ENCODE results near the gene PLCL1.

Gene PLCL1

DNA sequence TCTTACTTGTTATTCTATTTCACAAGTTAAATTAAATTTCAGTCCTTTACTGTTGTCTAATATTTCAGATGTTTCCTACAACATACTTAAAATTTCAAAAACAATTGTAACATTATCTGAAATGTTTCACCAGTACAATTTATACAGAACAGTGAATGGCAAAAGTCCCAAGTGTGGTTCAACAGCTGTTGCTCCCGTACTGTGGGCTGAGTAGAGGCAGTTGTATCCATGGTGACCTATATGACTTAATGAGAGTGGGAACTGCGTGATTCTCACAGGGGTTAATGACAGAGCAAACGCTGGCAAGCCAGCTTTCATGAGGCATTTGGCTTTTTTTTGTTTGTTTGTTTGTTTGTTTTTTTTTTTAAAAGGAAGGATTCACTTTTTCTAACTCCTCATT lies 5.3 kb upstream of the PLCL1 start:
- Histone ChIP-seq H3K9ac (no peak overlapping the region), H2AFZ (ENCODE audit: low read depth) (no peak overlapping the region), H3K4me3 (IDR thresholded peaks at IDR 0.05; ENCODE audit: insufficient read depth, low read depth, low read length) (no peak overlapping the region), H3K4me1 (ENCODE audit: low read depth, poor library complexity, severe bottlenecking) (peaks cover 18% of the 10 kb centered on the region), H3K36me3 (ENCODE audit: insufficient read depth) (no peaks in the 10 kb centered on the region), H3K27me3 (ENCODE audit: insufficient read depth, low read depth) (no peaks in the 10 kb centered on the region), H4K20me1 (ENCODE audit: insufficient read depth) (no peaks in the 10 kb centered on the region), H3K79me2 (ENCODE audit: insufficient read depth, low read depth) (no peaks in the 10 kb centered on the region), H3K4me2 (no peak overlapping the region), H3K27ac (no peak overlapping the region)
- TF ChIP-seq, protein P1, sequence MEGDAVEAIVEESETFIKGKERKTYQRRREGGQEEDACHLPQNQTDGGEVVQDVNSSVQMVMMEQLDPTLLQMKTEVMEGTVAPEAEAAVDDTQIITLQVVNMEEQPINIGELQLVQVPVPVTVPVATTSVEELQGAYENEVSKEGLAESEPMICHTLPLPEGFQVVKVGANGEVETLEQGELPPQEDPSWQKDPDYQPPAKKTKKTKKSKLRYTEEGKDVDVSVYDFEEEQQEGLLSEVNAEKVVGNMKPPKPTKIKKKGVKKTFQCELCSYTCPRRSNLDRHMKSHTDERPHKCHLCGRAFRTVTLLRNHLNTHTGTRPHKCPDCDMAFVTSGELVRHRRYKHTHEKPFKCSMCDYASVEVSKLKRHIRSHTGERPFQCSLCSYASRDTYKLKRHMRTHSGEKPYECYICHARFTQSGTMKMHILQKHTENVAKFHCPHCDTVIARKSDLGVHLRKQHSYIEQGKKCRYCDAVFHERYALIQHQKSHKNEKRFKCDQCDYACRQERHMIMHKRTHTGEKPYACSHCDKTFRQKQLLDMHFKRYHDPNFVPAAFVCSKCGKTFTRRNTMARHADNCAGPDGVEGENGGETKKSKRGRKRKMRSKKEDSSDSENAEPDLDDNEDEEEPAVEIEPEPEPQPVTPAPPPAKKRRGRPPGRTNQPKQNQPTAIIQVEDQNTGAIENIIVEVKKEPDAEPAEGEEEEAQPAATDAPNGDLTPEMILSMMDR (conservative IDR thresholded peaks at IDR 0.05; ENCODE audit: low read depth, low read length): no peak

DNA sequence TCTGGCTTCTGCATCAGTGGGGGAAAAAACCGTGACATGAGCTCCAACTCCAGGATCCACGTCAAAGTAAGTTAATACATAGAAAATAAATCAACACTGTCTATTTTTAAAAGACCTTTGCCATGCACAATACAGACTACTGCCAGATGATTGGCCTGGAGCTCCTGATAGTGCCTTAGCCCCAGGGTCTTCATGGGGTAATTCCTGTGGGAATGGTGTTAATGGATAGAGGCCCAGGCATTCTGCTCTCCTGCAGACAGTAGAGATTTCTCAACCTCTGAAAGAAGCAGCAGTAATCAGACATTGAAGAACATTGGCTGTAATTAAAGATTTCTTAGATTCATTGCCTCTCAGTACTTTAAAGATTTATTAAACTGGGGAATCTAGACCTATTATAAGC lies 4.3 kb upstream of the PLCL1 start:
- no peak overlapping the region for H3K27ac ChIP-seq
- no peak overlapping the region for H3K9ac ChIP-seq
- no peaks in the 10 kb centered on the region for H3K79me2 ChIP-seq (ENCODE audit: insufficient read depth, low read depth)
- H3K36me3 ChIP-seq (ENCODE audit: insufficient read depth): no peaks in the 10 kb centered on the region
- TF ChIP-seq, protein P1 (conservative IDR thresholded peaks at IDR 0.05; ENCODE audit: low read depth, low read length): no peak
- H3K4me3 ChIP-seq (IDR thresholded peaks at IDR 0.05; ENCODE audit: insufficient read depth, low read depth, low read length): no peak overlapping the region
- H3K4me1 ChIP-seq (ENCODE audit: low read depth, poor library complexity, severe bottlenecking): peaks cover 18% of the 10 kb centered on the region
- H4K20me1 ChIP-seq (ENCODE audit: insufficient read depth): no peaks in the 10 kb centered on the region
- no peaks in the 10 kb centered on the region for H3K27me3 ChIP-seq (ENCODE audit: insufficient read depth, low read depth)
- no peak overlapping the region for H3K4me2 ChIP-seq
- no peak overlapping the region for H2AFZ ChIP-seq (ENCODE audit: low read depth)

DNA sequence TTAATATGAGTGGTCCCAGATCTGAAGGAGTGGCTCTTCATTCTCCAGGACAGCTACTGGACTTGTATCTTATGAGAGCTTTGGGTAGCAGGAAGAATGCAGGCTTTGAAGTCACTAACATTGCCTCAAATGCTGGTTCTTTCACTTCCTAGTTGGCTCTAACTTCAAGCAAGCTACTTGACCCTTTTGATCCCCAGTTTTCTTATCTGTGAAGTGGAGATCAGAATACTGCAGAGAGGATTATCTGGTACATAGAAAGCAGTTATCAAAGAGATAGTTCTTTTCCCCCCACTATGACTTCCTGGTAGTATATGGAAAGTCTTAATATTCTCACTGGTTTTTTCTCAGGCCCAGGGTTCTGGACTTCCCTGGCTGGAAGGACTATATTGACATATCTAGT lies 3.4 kb upstream of the PLCL1 start:
- TF ChIP-seq, protein P1 (conservative IDR thresholded peaks at IDR 0.05; ENCODE audit: low read depth, low read length): no peak
- Histone ChIP-seq H3K36me3 (ENCODE audit: insufficient read depth) (no peaks in the 10 kb centered on the region), H2AFZ (ENCODE audit: low read depth) (no peak overlapping the region), H3K27ac (no peak overlapping the region), H4K20me1 (ENCODE audit: insufficient read depth) (no peaks in the 10 kb centered on the region), H3K9ac (no peak overlapping the region), H3K27me3 (ENCODE audit: insufficient read depth, low read depth) (no peaks in the 10 kb centered on the region), H3K4me1 (ENCODE audit: low read depth, poor library complexity, severe bottlenecking) (peaks cover 24% of the 10 kb centered on the region), H3K4me3 (IDR thresholded peaks at IDR 0.05; ENCODE audit: insufficient read depth, low read depth, low read length) (no peak overlapping the region), H3K4me2 (no peak overlapping the region), H3K79me2 (ENCODE audit: insufficient read depth, low read depth) (no peaks in the 10 kb centered on the region)

DNA sequence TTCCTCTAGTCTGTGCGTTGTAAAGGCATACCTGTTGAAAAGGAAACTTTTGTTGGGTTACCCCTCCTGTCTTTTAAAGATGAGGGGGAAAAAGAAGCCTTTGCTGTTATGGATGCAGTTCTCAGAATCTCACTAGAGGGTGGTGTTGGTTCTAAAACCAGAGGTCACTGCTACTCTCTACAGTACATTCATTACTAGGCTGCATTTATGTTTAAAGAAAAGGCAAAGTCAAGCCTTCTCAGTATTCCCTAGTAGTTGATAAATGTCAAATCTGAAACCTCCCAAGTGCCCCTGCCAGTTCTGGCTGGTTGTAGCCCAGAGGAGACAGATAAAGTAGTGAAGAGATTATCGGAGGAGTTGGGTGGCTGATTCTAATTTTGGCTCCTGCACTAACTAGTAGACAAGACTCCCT lies 1.4 kb upstream of the PLCL1 start:
- H3K4me2 ChIP-seq: peak overlapping the region; percentile 88

More for the DNA sequence above, 1.4 kb upstream of the PLCL1 start:
- H3K9ac ChIP-seq: no peak overlapping the region
- no peaks in the 10 kb centered on the region for H4K20me1 ChIP-seq (ENCODE audit: insufficient read depth)
- H3K79me2 ChIP-seq (ENCODE audit: insufficient read depth, low read depth): no peaks in the 10 kb centered on the region
- no peak overlapping the region for H3K4me3 ChIP-seq (IDR thresholded peaks at IDR 0.05; ENCODE audit: insufficient read depth, low read depth, low read length)
- H3K4me1 ChIP-seq (ENCODE audit: low read depth, poor library complexity, severe bottlenecking): peaks cover 34% of the 10 kb centered on the region
- H3K27ac ChIP-seq: no peak overlapping the region
- no peaks in the 10 kb centered on the region for H3K27me3 ChIP-seq (ENCODE audit: insufficient read depth, low read depth)
- peak overlapping the region; percentile 47; the same call in 1 of the 2 replicates for H2AFZ ChIP-seq (ENCODE audit: low read depth)
- H3K36me3 ChIP-seq (ENCODE audit: insufficient read depth): no peaks in the 10 kb centered on the region
- TF ChIP-seq, protein P1 (conservative IDR thresholded peaks at IDR 0.05; ENCODE audit: low read depth, low read length): peak; percentile 85

All from KMS-11 (cell line).